K562 (cell line): ENCODE results near the gene CHI3L1. TPM values are rescaled to one million over a fixed set of nuclear protein-coding genes. Genes with fewer than 3 reads are reported as not detected.

Experiments
- ATAC-seq: fragments of 200-7000 bp; cut with Tn5 transposase; 3 replicates; pipeline ENCODE4 v1.9.1; 2020; ENCODE audit warnings: moderate library complexity
- BruUV-seq: library from RNA; stranded (reverse); fragments of 400-500 nt; replicated peaks from 2 replicates; lab custom pipeline; 2021; lab: Mats Ljungman, UMichigan
- CTCF ChIA-PET: fragments of 300-600 bp; formaldehyde crosslinking; extraction: SDS; loops from one replicate; lab custom pipeline; 2021; ENCODE audit warnings: low intra/inter-chr PET ratio; lab: Yijun Ruan, JAX
- POLR2A ChIA-PET: fragments of 300-600, 350-650 bp; sonication (Branson Sonifier 250); formaldehyde crosslinking; extraction: SDS; loops from one replicate; lab custom pipeline; 2021; ENCODE audit warnings: antibody characterized with exemption, inconsistent platforms; lab: Yijun Ruan, JAX
- DNase-seq, 4 experiments: peaks; one replicate each; pipeline versions ENCODE4 v3.0.0 to v3.0.0-alpha.2; 2011 to 2018; ENCODE audit warnings: low spot score in 3 of 4, mixed read lengths in 3 of 4; ENCODE audit errors: extremely low read depth in 1 of 4
- FAIRE-seq: peaks from 2 replicates; lab custom pipeline; 2011; peaks lifted over from hg19 to GRCh38; lab: Jason Lieb, UNC
- H2AFZ ChIP-seq: 2 replicates; pipeline ENCODE4 v1.6.0; 2011; ENCODE audit warnings: low read depth, low read length, control low read depth, inconsistent platforms
- H3K27ac ChIP-seq: fragments of 200-600 bp; 3 replicates; pipeline ENCODE4 v1.8.0; 2011; ENCODE audit warnings: low read depth, mild to moderate bottlenecking, control low read depth, inconsistent platforms, low read length, moderate library complexity, mixed read lengths; ENCODE audit errors: extremely low read depth
- H3K27me3 ChIP-seq, 2 experiments: fragments of 300-600 bp in 1 of 2; 2 replicates in 1 of 2; 3 replicates in 1 of 2; pipeline versions ENCODE4 v1.6.0 to v1.8.0; 2011; ENCODE audit warnings: inconsistent platforms in 2 of 2, low read length in 2 of 2, mild to moderate bottlenecking in 1 of 2, mixed read lengths in 1 of 2, moderate library complexity in 1 of 2; ENCODE audit not compliant: control insufficient read depth in 2 of 2, insufficient read depth in 2 of 2
- H3K36me3 ChIP-seq: fragments of 300-600 bp; 3 replicates; pipeline ENCODE4 v1.8.0; 2011; ENCODE audit warnings: mild to moderate bottlenecking, low read length, inconsistent platforms; ENCODE audit not compliant: control insufficient read depth, insufficient read depth
- H3K4me1 ChIP-seq, 2 experiments: fragments of 200-600 bp in 1 of 2; replicated peaks in 1 of 2; 2 replicates in 1 of 2; 3 replicates in 1 of 2; pipeline versions ENCODE4 v1.5.1 to v1.8.0; 2011; ENCODE audit warnings: inconsistent platforms in 2 of 2, low read length in 2 of 2, mild to moderate bottlenecking in 1 of 2, mixed read lengths in 1 of 2, moderate library complexity in 1 of 2; ENCODE audit not compliant: control insufficient read depth in 2 of 2, insufficient read depth in 2 of 2
- H3K4me2 ChIP-seq: 2 replicates; pipeline ENCODE4 v1.6.1; 2011; ENCODE audit warnings: low read length, control low read depth, inconsistent platforms, mixed read lengths; ENCODE audit not compliant: insufficient read depth
- H3K4me3 ChIP-seq: fragments of 200-600 bp; sonication (generic), shearing (Covaris generic); 2 replicates; pipeline ENCODE4 v1.5.1; 2016; ENCODE audit warnings: control low read depth, inconsistent platforms
- H3K79me2 ChIP-seq: fragments of 200-600 bp; 3 replicates; pipeline ENCODE4 v1.8.0; 2011; ENCODE audit warnings: low read length, inconsistent platforms; ENCODE audit not compliant: control insufficient read depth, insufficient read depth
- H3K9ac ChIP-seq, 2 experiments: 2 replicates each; pipeline versions ENCODE4 v1.6.0 to v1.6.1; 2011; ENCODE audit warnings: low read depth in 2 of 2, low read length in 2 of 2, control low read depth in 1 of 2, inconsistent platforms in 1 of 2, mild to moderate bottlenecking in 1 of 2, mixed read lengths in 1 of 2; ENCODE audit not compliant: insufficient read depth in 1 of 2
- H3K9me1 ChIP-seq: one replicate; pipeline ENCODE4 v1.6.0; 2011; ENCODE audit warnings: inconsistent platforms, mild to moderate bottlenecking, low read length, moderate library complexity; ENCODE audit not compliant: control insufficient read depth, insufficient read depth
- H3K9me3 ChIP-seq: replicated peaks from 2 replicates; pipeline ENCODE4 v1.5.1; 2011; ENCODE audit warnings: low read depth, low read length, inconsistent platforms; ENCODE audit not compliant: control insufficient read depth, insufficient read depth
- H4K20me1 ChIP-seq: replicated peaks from 2 replicates; pipeline ENCODE4 v1.6.1; 2011; ENCODE audit warnings: low read length, inconsistent platforms, mixed read lengths; ENCODE audit not compliant: control insufficient read depth, insufficient read depth
- BCOR ChIP-seq: fragments of 450-650 bp; IDR thresholded peaks from 2 replicates; pipeline ENCODE4 v1.6.1; 2016
- CXXC5 ChIP-seq: fragments of 250-450 bp; sonication (Bioruptor Pico); IDR thresholded peaks from 2 replicates; pipeline ENCODE4 v1.8.0; 2022; ENCODE audit warnings: inconsistent platforms, mild to moderate bottlenecking, moderate library complexity
- NCOA4 ChIP-seq: fragments of 450-650 bp; IDR thresholded peaks from 2 replicates; pipeline ENCODE4 v1.6.1; 2018; ENCODE audit warnings: mild to moderate bottlenecking; ENCODE audit not compliant: partially characterized antibody
- TFE3 ChIP-seq: fragments of 450-650 bp; formaldehyde crosslinking; IDR thresholded peaks from 2 replicates; pipeline ENCODE4 v1.4.0; 2020; ENCODE audit warnings: mild to moderate bottlenecking, mixed read lengths
- ZNF133 ChIP-seq: fragments of 250-450 bp; sonication (Bioruptor Pico); IDR thresholded peaks from 2 replicates; pipeline ENCODE4 v1.4.0; 2020; ENCODE audit warnings: mild to moderate bottlenecking
- ZNF644 ChIP-seq: fragments of 200-800 bp; sonication (Bioruptor generic); IDR thresholded peaks from 2 replicates; pipeline ENCODE4 v1.6.1; 2016; ENCODE audit warnings: low read depth, missing genetic modification characterization, missing compliant biosample characterization
- WGBS: fragments of 100-300 bp; shearing (Covaris generic); methylation state at CpG from one replicate; pipeline ENCODE4 v1.1.6; 2016; ENCODE audit warnings: low coverage, mixed read lengths; ENCODE audit not compliant: insufficient coverage; ENCODE audit errors: missing lambda C conversion rate; 5-methylcytosine and 5-hydroxymethylcytosine counted together
- in situ Hi-C: fragments of 300-500 bp; cut with MboI; formaldehyde crosslinking; loops from 4 replicates; pipeline ENCODE4 v1.15.0; 2018; ENCODE audit warnings: inconsistent platforms, mixed read lengths
- intact Hi-C: fragments of 100-400 bp; cut with micrococcal nuclease; formaldehyde crosslinking; loops from 2 replicates; pipeline ENCODE4 v1.14.2; 2022
- polyA plus RNA-seq, 8 experiments: library from polyadenylated mRNA; depleted of rRNA in 4 of 8; stranded (reverse) in 5 of 8; unstranded in 3 of 8; fragments of >200 nt; fragmentation: Nextera tagmentation in 2 of 8; fragmentation: Illumina TruSeq in 1 of 8; extraction: Ambion mirVana in 2 of 8; extraction: Trizol in 1 of 8; gene quantifications; 2 replicates each; pipeline versions ENCODE4 v1.2.1 to v1.2.3, GENCODE V29; 2011 to 2014; ENCODE audit warnings: inconsistent platforms in 1 of 8, missing spikeins in 1 of 8
- total RNA-seq, 7 experiments: library from RNA; depleted of rRNA in 6 of 7; stranded (reverse); fragments of >200 nt in 6 of 7; fragmentation: Illumina TruSeq in 2 of 7; extraction: Trizol in 2 of 7; gene quantifications; 2 replicates each; pipeline versions ENCODE4 v1.2.1 to v1.2.3, GENCODE V29; 2011 to 2021; ENCODE audit warnings: low replicate concordance in 1 of 7
- TF ChIP-seq, protein P1 (sequence below): fragments of 250-450 bp; sonication (Bioruptor Pico); IDR thresholded peaks from 2 replicates; pipeline ENCODE4 v1.5.0; 2021; ENCODE audit warnings: mild to moderate bottlenecking, moderate library complexity

The CHI3L1 gene
- total and polyA plus RNA-seq, 9 of the 15 experiments (the other 6 are each of a cell fraction or from before 2014, with no cell fraction given): not detected

GRCh38 chr1:203182387-203182953 is 4.0 kb downstream of the CHI3L1 start:
- H3K9me1 ChIP-seq: no peaks in the 10 kb centered on the region
- FAIRE-seq (no peak), ATAC-seq (no peak), DNase-seq (no peak)
- ChIA-PET CTCF (no interaction called here), POLR2A (interaction anchor here (1.3 to 1.4 kb wide), 2 partner anchors 9 to 14 kb away, joined by 4 to 6 read pairs; no protein-coding TSS in a partner anchor)
- H4K20me1 ChIP-seq: peaks cover 14% of the 10 kb centered on the region
- no TSS peak for BruUV-seq
- 25% methylated on average over 7 of the region's 7 CpGs for WGBS
- no peak overlapping the region for H3K4me2 ChIP-seq
- H3K27ac ChIP-seq: no peak overlapping the region
- peaks cover 24 to 80% of the 10 kb centered on the region in 2 experiments for H3K27me3 ChIP-seq
- H3K79me2 ChIP-seq: no peaks in the 10 kb centered on the region
- H3K9ac ChIP-seq: no peak overlapping the region
- no peak overlapping the region for H2AFZ ChIP-seq
- no peaks in the 10 kb centered on the region for H3K9me3 ChIP-seq
- H3K36me3 ChIP-seq: no peaks in the 10 kb centered on the region
- TF ChIP-seq ZNF644 (tag) (no peak), BCOR (0 out of 2 replicates have a peak, but pooled peaks have one; percentile 11)
- intact Hi-C loops (no loop called here), in situ Hi-C loops (no loop called here)
- H3K4me1 ChIP-seq: no peaks in the 10 kb centered on the region
- no peak overlapping the region for H3K4me3 ChIP-seq

DNA sequence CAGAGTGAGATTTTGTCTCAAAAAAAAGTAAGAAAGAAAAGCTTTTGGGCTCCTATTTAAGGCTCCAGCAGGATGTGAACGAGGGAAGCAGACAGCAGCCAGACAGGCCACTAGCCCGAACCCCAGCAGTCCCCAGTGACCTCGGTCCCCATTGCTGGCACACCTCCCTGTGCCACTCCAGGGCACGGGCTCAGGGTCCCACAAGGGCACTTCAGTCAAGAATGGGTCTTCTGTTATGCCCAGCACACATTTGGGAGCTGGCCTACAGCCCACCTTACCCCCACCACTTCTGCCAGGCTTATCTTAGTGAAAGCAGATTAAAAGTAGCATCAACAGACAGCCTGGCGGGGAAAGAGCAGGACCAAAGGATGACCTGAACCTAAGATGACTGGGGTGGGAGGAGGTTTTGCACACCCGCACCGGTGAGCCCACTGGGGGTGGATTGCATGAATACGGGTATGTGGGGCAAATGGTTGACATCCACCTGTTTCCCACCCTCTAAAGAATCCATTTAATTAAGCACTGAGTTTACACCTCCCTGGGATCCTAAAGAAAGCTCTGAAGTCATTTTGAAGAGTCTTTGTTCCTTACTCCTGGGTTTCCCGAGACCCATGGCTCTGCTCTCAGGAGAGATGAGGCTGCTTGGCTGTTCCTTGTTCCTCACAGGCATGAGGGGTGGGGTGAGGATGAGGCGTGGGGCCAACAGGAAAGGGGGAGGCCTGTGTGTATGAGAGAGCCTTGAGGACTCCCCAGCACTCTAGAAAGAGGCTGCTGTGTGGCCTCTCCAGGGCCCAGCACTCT is 4.7 kb downstream of the CHI3L1 start:
- Histone ChIP-seq H4K20me1 (peaks cover 19% of the 10 kb centered on the region), H3K36me3 (no peaks in the 10 kb centered on the region), H3K9ac (no peak overlapping the region), H3K9me3 (no peaks in the 10 kb centered on the region), H3K4me1 (no peaks in the 10 kb centered on the region), H3K4me3 (no peak overlapping the region), H3K4me2 (no peak overlapping the region), H3K79me2 (no peaks in the 10 kb centered on the region), H3K9me1 (no peaks in the 10 kb centered on the region), H3K27me3 (peaks cover 25 to 85% of the 10 kb centered on the region in 2 experiments), H2AFZ (no peak overlapping the region), H3K27ac (no peak overlapping the region)
- WGBS: under 1% methylated on average over 10 of the region's 10 CpGs
- ATAC-seq: no peak
- FAIRE-seq: no peak
- ChIA-PET POLR2A (interaction anchor here (1.3 to 1.4 kb wide), 2 partner anchors 9 to 14 kb away, joined by 4 to 6 read pairs; no protein-coding TSS in a partner anchor), CTCF (no interaction called here)
- in situ Hi-C loops: no loop called here
- intact Hi-C loops: no loop called here
- no TSS peak for BruUV-seq
- DNase-seq: no peak
- TF ChIP-seq NCOA4 (no peak), TFE3 (CRISPR knock-in tag) (no peak), ZNF133 (no peak), CXXC5 (CRISPR knock-in tag) (no peak)
- TF ChIP-seq, protein P1, sequence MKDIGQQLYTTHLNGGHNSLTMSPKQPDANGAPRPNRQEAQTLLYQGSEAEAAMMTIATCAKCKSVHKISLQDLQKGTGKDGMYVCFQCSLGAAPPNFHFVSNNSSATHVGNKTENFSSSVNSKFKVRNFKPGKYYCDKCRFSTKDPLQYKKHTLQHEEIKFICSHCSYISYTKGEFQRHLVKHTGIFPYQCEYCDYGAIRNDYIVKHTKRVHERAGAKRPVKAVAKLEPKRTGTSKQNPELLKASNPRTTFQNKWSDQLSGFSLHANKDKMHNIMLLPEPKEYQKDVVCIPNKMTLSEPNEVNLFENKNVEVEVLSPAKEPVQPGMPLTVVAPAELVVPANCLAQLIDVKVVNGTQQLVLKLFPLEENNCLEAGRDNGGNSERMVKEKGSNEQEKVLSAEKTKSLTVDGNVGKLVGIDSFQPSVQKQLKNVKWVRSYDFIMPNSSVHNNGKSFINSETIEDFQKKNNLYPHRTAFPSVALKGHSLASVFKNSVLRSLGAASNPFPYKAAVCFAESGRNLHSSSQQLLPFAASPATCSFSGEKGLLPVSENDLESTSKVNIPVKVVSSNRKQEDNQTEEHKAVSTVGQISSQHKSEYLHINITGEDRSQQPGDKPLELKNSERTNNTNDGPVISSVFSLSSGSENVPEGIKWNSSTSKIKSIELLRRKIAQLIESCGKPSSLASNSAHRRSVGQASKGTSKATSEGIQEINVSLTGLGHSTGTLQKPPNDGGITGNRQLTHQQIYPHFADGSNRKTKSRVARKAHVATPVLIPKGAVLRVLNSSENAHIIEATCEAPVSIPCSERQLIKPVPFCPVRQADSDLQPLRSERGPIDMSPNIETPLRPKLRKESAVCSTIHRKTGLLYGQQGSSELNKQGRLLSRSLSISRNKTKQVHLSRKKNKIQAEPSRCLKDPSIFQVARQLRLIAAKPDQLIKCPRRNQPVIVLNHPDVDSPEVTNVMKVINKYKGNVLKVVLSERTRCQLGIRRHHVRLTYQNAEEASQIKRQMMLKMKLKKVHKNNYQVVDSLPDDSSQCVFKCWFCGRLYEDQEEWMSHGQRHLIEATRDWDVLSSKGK (CRISPR knock-in tag): no peak
